ENCODE measurements around the gene PLPP6. TPM values are rescaled to one million over a fixed set of nuclear protein-coding genes. Genes with fewer than 3 reads are reported as not detected.

PLPP6 gene
- total and polyA plus RNA-seq, 9 donors = 3.1 to 4.6 (median 4.1) TPM

GRCh38 chr9:4709380-4709779 is 47.3 kb downstream of the PLPP6 start:
- Histone ChIP-seq H3K27ac (ENCODE audit: low read length) (no peak overlapping the region), H3K4me3 (ENCODE audit: low read length) (no peak overlapping the region), H3K36me3 (ENCODE audit: control insufficient read depth, insufficient read depth, low read length) (peaks cover 12% of the 10 kb centered on the region), H3K9me3 (replicated peaks; ENCODE audit: control insufficient read depth, low read depth, low read length) (no peaks in the 10 kb centered on the region), H3K27me3 (ENCODE audit: control insufficient read depth, insufficient read depth, low read length) (no peaks in the 10 kb centered on the region), H3K4me1 (ENCODE audit: control insufficient read depth, insufficient read depth, low read length) (no peaks in the 10 kb centered on the region)
- DNase-seq = no peak

GRCh38 chr9:4713849-4714248 is 51.8 kb downstream of the PLPP6 start:
- no peak for DNase-seq

GRCh38 chr9:4714266-4715016 is 52.3 kb downstream of the PLPP6 start:
- no peak overlapping the region for H3K4me3 ChIP-seq (ENCODE audit: low read length)
- H3K36me3 ChIP-seq (ENCODE audit: control insufficient read depth, insufficient read depth, low read length) = peaks cover 49% of the 10 kb centered on the region
- H3K27ac ChIP-seq (ENCODE audit: low read length) = no peak overlapping the region
- H3K4me1 ChIP-seq (ENCODE audit: control insufficient read depth, insufficient read depth, low read length) = no peaks in the 10 kb centered on the region
- no peaks in the 10 kb centered on the region for H3K9me3 ChIP-seq (replicated peaks; ENCODE audit: control insufficient read depth, low read depth, low read length)
- no peak for DNase-seq
- no peaks in the 10 kb centered on the region for H3K27me3 ChIP-seq (ENCODE audit: control insufficient read depth, insufficient read depth, low read length)
- WGBS (ENCODE audit: insufficient coverage) = 89% methylated on average over 4 of the region's 9 CpGs

More at GRCh38 chr9:4713849-4714248, 51.8 kb downstream of the PLPP6 start:
- Histone ChIP-seq H3K27ac (ENCODE audit: low read length) (no peak overlapping the region), H3K36me3 (ENCODE audit: control insufficient read depth, insufficient read depth, low read length) (peaks cover 43% of the 10 kb centered on the region), H3K4me3 (ENCODE audit: low read length) (no peak overlapping the region), H3K27me3 (ENCODE audit: control insufficient read depth, insufficient read depth, low read length) (no peaks in the 10 kb centered on the region), H3K4me1 (ENCODE audit: control insufficient read depth, insufficient read depth, low read length) (no peaks in the 10 kb centered on the region), H3K9me3 (replicated peaks; ENCODE audit: control insufficient read depth, low read depth, low read length) (no peaks in the 10 kb centered on the region)
- 44% methylated on average over 2 of the region's 7 CpGs for WGBS (ENCODE audit: insufficient coverage)

Other genes with a start within 250 kb of the PLPP6 start
- 0.66 TPM for gene SLC1A1, start 171.8 kb upstream of the PLPP6 start, total RNA-seq
- gene SLC1A1, start 171.8 kb upstream of the PLPP6 start, polyA plus RNA-seq (ENCODE audit: insufficient read depth in 1 of 8, insufficient read length in 8 of 8, low replicate concordance in 1 of 8) = 1 to 10 TPM in 1 of 8 donors, under 1 TPM in 7; 0.47 to 2.1 (median 0.71) TPM
- gene SPATA6L, start 4.2 kb downstream of the PLPP6 start, total RNA-seq = 0.49 TPM
- gene SPATA6L, start 4.2 kb downstream of the PLPP6 start, polyA plus RNA-seq (ENCODE audit: insufficient read depth in 1 of 8, insufficient read length in 8 of 8, low replicate concordance in 1 of 8) = under 1 TPM; 0.17 to 0.87 (median 0.51) TPM
- 23.1 TPM for gene CDC37L1, start 17.3 kb downstream of the PLPP6 start, total RNA-seq
- gene CDC37L1, start 17.3 kb downstream of the PLPP6 start, polyA plus RNA-seq (ENCODE audit: insufficient read depth in 1 of 8, insufficient read length in 8 of 8, low replicate concordance in 1 of 8) = 10 to 100 TPM; 18.3 to 26.7 (median 21.6) TPM
- gene AK3, start 78.9 kb downstream of the PLPP6 start, total RNA-seq = 29.8 TPM
- 10 to 100 TPM; 36.2 to 47.5 (median 39.0) TPM for gene AK3, start 78.9 kb downstream of the PLPP6 start, polyA plus RNA-seq (ENCODE audit: insufficient read depth in 1 of 8, insufficient read length in 8 of 8, low replicate concordance in 1 of 8)
- gene RCL1, start 130.7 kb downstream of the PLPP6 start, total RNA-seq = 17.9 TPM
- gene RCL1, start 130.7 kb downstream of the PLPP6 start, polyA plus RNA-seq (ENCODE audit: insufficient read depth in 1 of 8, insufficient read length in 8 of 8, low replicate concordance in 1 of 8) = 10 to 100 TPM; 11.1 to 16.9 (median 13.4) TPM